ENCODE results near the gene MGAT4B.
A peak's percentile ranks its signal among the peaks of the same experiment; 100 is the strongest.

MGAT4B gene

GRCh38 chr5:179825655-179826182 lies 19.1 kb upstream of the MGAT4B start:
- DNase-seq, result no peak

GRCh38 chr5:179824745-179825112 lies 18.1 kb upstream of the MGAT4B start:
- no peak for DNase-seq

DNA sequence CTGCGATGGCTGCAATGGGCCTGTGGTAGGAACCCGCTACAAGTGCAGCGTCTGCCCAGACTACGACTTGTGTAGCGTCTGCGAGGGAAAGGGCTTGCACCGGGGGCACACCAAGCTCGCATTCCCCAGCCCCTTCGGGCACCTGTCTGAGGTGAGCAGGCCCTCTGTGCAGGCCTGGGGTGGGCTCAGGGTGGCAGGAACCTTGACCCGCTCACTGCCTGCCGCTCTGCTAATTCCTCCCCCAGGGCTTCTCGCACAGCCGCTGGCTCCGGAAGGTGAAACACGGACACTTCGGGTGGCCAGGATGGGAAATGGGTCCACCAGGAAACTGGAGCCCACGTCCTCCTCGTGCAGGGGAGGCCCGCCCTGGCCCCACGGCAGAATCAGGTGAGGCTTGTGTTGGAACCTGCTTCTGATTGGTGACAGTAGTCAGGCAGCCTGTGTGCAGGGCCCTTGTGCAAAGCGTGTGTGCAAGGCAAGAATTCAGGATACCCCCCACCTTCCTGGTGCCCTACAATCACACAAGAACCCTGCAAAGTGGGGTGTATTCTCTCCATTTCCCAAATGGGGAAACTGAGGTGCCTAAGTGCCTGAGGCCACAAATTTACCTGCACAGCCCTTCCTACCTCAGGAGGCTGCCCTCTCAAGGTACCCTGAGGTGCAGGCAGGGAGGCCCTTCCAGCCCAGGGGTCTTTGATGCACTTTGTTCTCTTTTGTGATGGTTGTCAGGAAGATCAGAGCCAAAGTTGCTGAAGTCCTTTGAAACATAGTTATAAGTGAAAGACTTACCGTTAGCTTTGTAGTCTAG lies 17.5 kb upstream of the MGAT4B start:
- no peak for DNase-seq

DNA sequence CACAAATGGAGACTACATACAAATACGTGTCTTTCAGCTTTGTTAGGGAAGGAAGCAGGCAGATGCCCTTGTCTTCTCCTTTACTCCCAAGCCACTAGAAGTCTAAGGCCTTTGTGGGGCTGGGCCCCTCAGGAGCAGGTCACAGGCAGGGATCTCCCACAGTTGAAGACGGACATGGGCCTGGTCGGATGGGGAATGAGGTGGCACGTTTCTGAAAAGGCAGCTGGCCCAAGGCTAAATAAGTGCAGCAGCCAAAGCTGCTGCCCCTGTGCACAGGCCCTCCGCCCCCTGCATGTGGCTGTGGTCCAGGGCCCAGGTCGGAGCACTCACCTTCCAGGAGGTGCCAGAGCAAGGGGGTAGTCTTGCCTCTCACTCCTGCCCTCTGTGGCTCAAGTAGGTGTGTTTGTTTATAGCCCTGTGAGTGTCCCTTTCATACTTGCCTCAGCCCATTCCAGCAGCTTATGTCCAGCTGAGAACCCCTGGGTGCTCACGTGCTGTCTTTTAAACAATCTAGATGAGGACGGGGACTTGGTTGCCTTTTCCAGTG lies 15.9 kb upstream of the MGAT4B start:
- DNase-seq, result no peak

GRCh38 chr5:179822059-179822432 lies 15.4 kb upstream of the MGAT4B start:
- no peak for DNase-seq

GRCh38 chr5:179821298-179822058 lies 14.8 kb upstream of the MGAT4B start:
- no peak for DNase-seq

GRCh38 chr5:179820483-179821297 lies 14.0 kb upstream of the MGAT4B start, which contains the start of gene SQSTM1:
SQSTM1 (plus strand) TSS chr5:179820905; CDS start chr5:179820937, 32 bp downstream.
- DNase-seq, result no peak

DNA sequence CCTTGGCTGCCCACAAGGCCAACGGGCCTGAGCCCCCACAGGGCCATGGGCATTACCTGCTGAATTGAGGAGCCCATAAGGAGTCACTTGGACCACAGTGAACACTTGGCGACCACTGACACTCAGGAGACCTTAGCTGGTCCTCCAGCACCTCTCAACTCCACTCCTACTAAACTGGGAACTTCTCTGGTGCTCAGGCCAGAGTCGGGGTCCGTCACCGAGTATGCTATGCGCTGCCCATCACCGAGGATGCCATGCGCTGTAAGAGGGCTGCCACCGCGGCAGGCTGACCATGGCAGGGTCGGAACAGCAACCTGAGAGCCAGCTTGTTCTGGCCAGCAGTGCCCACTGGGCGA lies 13.4 kb upstream of the MGAT4B start:
- DNase-seq, result no peak

DNA sequence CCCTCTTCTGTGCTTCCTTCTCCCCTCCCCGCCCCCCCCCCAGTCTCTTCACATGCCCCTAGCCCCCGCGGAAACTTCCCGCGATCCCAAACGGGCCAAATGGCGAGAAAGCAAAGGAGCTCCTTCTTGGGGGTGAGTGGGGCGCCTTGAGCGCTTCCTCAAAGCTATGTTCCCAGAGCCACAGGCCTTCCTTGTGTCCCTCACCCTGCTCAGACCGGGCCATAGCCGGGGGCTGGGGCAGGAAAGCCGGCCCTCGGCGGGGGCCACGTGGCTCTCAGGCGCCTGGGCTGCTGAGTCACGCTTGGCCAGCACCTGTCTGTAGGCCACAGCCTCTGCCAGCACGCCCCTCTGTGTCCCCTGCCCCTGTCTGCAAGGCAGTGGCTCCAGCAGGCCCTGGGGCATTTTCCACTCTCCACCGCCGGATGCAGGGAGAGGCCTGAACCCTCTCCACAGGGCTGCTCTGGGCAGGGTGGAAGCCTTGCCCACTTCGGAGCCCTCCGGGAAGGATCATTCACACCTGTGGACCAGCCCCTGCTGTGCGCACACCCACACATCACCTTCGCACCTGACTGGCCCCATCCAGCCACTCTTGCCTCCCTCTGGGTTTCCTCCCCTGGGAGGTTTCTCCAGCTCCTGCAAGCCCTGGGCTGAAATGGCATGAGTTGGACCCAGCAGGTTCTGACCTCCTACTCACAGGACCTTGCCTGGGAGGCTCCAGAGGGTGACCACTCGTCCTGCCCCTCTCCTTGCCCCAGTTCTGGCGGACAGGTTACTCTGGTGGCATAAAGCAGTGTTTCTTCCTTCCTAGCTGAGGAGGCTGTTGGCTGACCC lies 12.8 kb upstream of the MGAT4B start:
- no peak for DNase-seq

DNA sequence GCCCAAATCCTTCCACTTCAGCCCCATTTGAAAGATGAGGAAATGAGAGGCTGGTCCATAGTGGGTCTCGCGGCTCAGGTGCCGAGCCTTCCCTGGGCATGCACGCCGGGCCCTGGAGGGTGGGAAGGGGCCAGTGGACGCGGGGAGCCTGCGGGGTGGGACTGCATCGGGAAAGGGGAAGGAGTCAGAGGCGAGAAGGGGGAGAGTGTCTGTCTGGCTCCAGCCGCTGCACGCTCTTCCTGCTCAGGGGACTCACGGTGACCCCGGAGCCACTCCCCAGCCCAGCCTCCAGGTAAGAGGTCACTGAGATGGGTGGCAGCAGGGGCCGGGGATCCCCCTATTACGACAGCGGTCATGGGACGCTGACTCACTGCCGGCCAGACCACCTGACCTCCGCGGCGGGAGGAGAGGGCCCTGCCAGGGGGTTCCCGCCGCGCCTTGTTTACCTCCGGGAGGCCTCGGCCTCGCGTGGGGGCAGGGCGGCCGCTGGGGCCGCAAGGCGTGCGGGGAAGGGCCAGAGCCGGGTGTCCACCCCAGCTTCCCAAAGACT lies 12.2 kb upstream of the MGAT4B start:
- DNase-seq, result peak; percentile 84

DNA sequence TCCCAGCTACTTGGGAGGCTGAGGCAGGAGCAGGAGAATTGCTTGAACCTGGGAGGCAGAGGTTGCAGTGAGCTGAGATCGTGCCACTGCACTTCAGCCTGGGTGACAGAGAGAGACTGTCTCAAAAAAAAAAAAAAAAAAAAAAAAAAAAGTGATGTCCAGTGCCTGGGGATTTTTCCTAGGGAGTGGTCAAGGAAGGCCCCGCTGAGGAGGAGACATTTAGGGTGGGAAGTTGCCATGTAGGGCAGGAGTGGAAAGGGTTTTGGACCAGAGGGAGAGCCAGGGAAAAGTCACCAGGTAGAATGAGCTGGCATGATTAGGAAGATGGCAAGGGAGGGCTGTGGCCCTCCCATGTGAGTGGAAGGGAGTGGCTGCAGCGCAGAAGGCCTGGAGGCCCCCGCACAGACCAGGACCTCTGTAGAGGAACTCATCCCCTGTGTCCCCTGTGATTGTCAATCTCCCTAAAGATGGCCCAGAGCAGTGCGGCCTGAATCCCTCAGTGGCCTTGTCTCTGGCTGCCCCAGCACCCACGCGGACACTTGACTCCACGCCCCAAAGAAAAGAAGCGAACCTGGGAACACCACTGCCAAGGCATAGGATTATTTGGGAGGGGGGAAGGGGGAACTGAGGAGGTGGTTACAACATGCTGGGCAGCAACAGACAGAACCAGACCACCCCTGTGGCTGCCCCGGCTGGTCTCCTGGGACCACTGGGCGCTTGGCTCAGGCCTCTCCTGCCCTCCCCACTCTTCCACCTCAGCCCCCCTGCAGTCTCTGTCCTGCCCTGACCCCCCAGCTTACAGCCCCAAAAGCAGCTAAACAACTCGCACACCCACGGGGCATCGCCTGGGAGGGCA lies 11.5 kb upstream of the MGAT4B start:
- DNase-seq, result no peak

GRCh38 chr5:179817470-179817840 lies 10.8 kb upstream of the MGAT4B start:
- DNase-seq, result no peak

DNA sequence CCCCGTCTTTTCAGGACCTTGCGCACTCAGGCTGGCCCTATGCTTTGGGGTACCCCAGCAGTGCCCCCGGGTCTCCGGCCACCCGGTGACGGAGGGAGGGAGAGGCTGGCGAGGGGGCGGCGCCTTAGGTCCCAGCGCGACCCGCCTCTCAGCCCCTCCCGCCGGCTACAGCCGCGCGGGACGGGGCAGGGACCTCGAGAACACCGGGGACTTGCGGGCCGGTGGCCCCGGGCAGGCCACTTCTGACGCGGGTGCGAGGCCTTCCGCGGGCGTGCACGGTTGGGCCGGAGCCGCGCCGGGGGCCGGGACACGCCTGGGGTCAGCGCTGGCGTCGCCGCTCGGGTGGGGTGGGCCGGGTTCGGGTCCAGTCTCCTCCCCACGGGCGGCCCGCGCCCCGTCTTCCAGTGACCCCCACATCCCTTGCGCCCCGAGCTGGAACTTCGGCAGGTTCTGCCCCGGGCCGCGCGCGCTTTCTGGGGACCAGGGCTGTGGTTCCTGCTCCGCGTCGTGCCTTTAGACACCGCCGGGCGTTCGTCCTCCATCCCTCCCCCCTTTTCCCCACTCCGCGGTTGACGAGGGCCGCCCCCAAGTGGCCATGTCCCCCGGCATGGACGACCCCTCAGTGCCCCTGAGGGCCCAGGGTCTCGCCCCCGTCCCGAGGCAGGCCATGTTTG lies 10.3 kb upstream of the MGAT4B start:
- no peak for DNase-seq

GRCh38 chr5:179816401-179816795 lies 9.7 kb upstream of the MGAT4B start:
- DNase-seq, result no peak

DNA sequence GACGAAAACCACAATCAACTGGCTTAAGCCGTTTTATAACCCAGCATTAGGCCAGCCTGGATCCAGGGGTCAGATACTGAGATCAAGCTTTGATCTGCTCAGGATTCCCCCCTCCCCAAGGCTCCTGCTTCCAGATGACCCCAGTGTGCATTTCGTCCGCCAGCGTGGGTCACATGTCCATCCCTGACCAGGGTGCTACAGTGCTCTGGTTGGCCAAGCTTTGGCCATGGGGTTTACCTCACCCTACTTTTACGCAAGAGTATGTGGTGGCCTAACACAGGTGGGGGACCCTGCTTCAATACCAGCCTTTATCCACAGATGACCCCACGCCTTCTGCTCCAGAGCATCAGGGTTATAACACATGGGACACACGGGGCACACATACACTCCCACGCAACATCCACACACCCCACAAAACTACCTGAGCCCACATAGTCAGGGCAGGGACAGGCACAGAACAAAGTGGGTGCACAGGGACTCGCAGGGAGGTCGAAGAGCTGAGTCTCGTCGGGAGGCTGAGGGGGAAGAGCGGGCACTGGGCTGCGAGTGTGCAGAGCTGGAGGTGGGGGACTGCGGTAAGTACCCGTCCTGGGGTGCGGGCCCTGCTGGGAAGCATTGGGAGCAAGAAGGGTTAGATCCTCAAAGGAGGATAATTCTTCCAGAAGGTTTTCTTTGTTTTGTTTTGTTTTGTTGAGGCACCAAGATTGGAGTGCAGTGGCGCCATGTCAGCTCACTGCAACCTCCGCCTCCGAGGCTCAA lies 9.0 kb upstream of the MGAT4B start:
- no peak for DNase-seq

DNA sequence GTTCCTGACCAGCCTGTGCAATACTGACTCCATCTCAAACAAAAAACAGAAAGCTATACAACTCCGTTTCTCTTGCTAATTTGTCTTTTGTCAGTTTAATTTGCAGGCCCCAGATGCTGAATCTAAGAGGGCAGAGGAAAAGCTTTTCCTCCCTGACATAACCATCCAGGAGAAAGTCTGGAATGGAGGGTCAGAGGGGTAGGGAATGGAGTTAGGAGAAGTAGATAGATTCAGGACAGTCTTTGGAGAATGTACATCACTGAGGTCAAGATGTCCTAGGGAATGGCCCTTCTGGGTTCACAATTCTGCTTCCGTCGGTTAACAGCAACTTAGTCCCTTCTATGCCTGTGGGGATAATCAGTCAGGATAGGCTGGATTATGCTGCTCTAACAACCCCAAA lies 7.4 kb upstream of the MGAT4B start:
- DNase-seq, result no peak

DNA sequence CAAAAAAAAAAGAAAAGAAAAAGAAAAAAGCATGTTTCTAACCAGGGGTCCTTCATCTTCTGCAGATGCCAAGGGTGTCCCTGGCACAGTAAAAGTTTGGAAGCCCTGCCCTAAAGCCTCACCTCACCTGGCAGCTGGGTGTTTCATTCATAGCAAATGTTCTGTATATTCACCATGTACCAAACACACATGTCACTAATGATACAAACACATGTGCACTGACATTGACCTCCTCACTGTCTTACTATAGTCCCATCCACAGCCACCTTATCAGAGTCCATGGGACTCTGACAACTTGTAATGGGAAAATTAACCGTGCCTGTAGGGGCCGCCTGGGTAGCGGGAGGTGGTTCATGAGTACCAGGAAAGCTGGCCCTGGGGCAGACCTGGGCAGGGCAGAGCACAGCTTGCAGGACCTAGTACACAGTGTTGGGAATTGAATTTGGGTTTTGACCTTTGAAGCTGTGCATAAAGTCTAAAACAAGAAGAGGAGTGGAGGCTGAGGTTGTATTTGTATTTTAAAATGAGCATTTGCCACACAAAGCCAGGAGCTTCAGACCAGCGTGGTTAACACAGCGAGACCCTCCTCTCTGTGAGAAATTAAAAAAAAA lies 6.4 kb upstream of the MGAT4B start:
- DNase-seq, result no peak

GRCh38 chr5:179812135-179812825 lies 5.6 kb upstream of the MGAT4B start:
- DNase-seq, result no peak

Data from cortex of kidney (tissue), 1 donor.